NCI-H82 treated with DMSO at 0.1 percent for 48 hours (cell line): ENCODE data around the gene HBD.
"Not testable (repeated sequence)": the region's sequence is repeated elsewhere in the genome, so short reads cannot be mapped to it uniquely, and the experiment has no call there.

Experiments used
- DNase-seq: peaks from one replicate; lab custom pipeline; 2025; ENCODE audit not compliant: unreplicated experiment; lab: John Stamatoyannopoulos, UW

Gene HBD

DNA sequence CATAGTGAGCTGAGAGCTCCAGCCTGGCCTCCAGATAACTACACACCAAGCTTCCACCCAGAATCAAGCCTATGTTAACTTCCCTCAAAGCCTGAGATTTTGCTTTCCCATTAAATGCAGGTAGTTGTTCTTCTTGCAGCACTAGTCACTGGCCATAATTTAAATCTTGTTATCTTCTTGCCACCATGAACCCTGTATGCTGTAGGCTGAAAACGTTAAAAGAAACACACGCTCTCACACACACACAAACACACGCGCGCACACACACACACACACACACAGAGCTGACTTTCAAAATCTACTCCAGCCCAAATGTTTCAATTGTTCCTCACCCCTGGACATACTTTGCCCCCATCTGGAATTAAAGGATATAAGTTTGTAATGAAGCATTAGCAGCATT, 19.2 kb upstream of the HBD start:
- not testable (repeated sequence) for DNase-seq

DNA sequence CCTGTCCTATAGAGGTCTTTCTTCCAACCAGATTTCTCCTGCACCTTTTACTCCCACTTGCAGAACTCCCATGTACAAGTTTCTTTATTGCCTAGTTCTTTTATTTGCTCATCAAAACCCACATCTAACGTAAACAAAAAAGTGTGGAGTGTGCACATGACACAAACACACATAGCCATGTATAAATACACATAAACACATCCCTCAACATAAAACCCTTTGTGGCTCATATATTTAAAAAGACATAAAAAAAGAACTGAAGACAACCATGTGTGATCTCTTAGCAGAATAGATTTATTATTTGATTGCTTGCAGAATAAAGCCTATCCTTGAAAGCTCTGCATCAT, 18.6 kb upstream of the HBD start:
- no peak for DNase-seq

DNA sequence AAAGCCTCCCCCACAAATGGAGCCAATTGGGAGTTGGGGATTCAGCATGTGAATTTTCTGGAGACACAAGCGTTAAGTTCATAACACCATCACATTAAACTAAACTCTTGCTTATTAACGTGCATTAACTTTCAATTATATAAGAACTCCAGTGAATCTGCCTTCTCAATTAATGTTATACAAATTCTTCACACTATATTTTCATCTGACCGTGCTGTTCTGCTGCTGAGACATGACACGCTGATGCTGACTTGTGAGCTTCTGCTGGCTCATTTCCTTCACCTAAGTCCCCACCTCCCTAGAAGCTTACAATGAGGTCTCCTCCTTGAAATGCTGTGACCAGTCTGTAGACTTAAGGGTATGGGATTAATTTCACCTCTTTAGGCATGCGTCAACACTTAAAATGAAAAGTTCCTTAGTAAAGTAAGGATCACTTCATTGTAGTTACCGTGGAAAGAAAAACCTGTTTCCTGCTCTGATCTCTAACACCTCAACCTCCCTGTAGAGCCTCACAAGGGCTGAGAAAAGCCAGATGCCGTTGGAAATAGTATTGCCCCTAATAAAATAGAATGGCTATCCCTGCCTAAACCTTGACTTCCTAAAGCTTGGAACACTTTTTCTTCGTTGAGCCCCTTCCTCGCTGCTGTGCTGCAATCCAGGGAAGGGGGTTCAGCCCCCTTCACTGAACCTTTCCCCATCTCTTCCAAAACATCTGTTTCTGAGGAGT, 18.1 kb upstream of the HBD start:
- no peak for DNase-seq

DNA sequence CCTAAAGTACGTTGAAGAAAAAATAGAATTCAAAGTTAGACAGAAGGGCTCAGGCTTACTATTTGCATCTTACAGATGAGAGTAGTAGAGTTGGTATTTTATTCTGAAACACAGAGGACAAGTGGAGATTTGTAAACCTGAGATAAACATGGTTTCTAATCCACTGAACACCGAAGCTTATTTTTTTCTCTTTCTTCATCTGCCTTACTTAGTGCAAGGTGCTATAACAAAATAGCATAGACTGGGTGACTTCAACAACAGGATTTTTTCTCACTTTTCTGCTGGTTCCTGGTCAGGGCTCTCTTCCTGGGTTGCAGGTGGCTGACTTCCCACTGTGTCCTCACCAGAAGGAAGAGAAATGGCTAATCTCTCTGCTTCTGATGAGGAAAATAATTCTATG, 17.5 kb upstream of the HBD start:
- DNase-seq, result no peak

DNA sequence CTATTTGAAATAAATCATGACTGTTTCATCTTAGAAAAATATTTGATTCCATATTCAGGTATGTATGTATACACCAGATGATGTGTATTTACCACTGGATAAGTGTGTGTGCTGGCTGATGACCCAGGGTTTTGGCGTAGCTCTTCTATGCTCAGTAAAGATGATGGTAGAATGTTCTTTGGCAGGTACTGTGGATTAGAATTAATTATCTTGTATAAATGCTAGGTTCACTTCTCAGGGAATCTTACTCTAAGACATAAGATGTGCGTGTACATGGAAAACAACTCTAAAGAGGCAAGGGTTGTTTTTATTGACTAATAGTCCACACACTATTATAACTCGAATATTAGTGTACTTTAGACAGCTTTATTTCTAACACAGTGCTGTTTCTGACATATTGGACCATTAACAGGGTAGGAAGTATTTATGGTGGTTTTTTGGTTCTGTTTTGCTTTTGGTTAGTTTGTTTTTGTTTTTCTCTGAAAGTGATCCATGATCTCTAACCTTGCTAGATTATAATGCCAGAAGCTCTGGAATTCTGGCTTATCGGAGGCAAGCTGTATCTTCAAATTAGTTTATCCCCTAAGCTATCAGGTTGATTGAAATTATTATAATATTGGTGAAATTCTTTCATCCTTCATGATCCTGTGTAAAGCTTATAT, 16.4 kb upstream of the HBD start:
- no peak for DNase-seq

DNA sequence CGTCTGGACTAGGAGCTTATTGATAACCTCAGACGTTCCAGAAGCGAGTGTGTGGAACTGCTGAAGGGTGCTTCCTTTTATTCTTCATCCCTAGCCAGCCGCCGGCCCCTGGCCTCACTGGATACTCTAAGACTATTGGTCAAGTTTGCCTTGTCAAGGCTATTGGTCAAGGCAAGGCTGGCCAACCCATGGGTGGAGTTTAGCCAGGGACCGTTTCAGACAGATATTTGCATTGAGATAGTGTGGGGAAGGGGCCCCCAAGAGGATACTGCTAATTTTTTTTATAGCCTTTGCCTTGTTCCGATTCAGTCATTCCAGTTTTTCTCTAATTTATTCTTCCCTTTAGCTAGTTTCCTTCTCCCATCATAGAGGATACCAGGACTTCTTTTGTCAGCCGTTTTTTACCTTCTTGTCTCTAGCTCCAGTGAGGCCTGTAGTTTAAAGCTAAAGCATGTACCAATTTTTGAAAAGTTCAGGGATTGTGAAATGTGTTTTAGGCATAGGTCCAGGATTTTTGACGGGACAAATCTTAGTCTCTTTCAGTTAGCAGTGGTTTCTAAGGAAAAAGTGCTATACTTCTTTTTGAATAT, 15.6 kb upstream of the HBD start, which contains the start of gene HBG1:
HBG1 (minus strand) TSS at position 51 of the 590 bp plus-strand sequence. CDS start 53 bp downstream, outside the sequence.
- not testable (repeated sequence) for DNase-seq

DNA sequence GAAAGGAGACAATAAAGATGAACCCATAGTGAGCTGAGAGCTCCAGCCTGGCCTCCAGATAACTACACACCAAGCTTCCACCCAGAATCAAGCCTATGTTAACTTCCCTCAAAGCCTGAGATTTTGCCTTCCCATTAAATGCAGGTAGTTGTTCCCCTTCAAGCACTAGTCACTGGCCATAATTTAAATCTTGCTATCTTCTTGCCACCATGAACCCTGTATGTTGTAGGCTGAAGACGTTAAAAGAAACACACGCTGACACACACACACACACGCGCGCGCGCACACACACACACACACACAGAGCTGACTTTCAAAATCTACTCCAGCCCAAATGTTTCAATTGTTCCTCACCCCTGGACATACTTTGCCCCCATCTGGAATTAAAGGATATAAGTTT, 14.2 kb upstream of the HBD start:
- not testable (repeated sequence) for DNase-seq

DNA sequence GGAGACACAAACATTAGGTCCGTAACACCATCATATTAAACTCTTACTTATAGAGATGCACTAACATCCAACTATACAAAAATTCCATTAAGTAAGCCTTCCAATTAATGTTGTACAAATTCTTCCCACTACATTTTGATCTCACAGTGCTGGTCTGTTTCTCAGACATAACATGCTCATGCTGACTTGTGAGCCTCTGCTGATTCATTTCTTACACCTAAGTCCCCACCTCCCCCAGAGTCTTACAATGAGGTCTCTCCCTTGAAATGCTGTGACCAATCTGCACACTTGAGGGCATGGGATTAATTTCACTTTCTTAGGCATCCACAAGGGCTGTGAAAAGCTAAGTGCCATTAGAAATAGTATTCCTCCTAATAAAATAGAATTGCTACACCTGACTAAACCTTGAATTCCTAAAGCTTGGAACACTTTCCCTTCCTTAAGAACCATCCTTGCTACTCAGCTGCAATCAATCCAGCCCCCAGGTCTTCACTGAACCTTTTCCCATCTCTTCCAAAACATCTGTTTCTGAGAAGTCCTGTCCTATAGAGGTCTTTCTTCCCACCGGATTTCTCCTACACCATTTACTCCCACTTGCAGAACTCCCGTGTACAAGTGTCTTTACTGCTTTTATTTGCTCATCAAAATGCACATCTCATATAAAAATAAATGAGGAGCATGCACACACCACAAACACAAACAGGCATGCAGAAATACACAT, 13.3 kb upstream of the HBD start:
- DNase-seq, result no peak

DNA sequence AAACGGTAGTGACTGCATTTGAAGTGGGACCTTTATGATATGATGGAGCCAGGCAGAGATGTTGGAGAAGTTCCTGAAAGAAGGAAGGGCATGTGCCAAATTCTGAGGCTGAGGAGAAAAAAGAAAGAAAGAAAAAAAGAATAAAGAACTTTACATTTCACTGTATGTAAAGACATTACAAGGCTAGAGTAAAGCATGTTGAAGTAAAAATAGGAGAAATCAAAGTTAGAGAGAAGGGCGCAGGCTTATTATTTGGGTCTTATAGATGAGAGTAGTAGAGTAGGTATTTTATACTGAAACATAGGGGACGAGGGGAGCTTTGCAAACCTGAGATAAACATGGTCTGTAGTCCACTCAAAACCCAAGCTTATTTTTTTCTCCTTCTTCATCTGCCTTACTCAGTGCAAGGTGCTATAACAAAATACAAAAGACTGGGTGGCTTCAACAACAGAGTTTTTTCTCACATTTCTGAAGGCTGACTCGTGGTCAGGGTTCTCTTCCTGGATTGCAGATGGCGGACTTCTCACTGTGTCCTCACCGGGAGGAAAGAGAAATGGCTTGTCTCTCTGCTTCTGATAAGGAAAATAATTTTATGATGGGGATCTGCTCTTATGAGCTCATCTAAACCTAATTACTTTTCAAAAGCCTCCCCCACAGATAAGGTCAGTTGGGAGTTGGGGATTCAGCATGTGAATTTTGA, 12.6 kb upstream of the HBD start:
- DNase-seq, result no peak

DNA sequence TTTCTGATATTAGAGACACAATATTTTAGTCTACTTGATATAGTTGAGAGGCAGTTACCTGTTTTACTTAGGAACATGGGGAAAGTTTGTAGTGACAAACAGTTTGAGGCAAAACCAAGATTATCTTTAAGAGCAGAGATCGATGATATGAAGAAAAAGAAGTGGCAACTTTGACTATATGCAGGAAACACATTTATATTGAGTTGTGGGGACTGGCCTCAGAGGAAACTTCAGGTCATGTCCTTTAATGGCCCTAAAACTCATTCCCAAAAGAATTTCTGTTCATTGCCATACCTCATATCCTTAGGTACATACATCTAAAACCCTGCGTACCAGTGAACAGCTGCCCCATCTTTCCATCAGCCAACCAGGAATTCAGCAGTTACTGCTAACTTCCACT, 10.9 kb upstream of the HBD start:
- no peak for DNase-seq

DNA sequence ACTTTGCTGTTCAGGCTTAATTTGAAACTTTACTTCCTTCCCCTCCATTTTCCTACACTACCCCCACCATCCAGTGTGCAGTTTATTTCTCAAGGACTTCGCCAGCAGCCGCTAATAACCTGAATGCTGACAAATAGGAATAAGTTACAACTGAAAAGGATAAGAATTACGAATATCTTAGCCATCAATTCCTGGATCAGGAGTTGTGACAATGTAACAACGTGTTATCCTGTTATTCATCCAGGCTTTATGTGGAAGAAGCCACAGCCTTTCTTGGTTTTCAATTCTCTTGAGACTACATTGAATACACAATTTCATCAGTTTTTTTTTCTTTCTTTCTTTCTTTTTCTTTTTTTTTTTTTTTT, 9.5 kb upstream of the HBD start:
- no peak for DNase-seq

DNA sequence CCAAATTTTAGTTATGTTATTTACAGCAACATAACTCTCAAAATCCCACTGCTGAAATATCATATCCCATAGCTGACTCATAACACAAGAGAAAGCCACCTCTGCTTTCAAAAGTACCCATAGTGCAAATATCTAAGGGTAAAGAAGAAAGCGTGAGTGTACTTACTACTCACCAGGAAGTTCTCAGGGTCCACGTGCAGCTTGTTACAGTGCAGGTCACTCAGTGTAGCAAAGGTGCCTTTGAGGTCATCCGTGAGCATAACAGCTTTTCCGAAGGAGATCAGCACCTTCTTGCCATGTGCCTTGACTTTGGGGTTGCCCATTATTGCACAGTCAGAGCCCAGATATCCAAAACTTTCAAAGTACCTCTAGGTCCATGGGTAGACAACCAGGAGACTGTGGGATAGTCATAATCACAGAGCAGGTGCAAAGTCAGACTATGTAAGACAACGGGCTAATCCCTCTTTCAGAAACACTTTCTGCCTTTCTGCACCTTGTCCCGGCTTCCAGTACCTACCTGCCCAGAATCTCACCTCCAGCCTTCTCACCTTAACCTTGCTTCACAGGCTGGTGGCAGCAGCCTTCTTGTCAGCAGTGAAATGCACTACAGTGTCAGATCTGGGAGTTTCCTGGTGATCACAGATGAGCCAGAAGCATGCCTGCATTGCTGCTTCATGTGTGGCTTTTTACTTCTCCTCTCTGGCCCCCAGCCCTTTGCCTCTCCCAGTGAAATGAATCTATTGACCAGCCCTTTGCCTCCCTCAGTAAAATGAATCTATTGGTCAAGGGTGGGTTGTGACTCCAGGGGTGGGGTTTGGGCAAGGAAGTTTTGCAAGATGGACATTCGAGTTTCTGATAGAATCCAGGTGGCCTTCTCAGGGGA, 8.9 kb upstream of the HBD start:
- DNase-seq, result no peak

DNA sequence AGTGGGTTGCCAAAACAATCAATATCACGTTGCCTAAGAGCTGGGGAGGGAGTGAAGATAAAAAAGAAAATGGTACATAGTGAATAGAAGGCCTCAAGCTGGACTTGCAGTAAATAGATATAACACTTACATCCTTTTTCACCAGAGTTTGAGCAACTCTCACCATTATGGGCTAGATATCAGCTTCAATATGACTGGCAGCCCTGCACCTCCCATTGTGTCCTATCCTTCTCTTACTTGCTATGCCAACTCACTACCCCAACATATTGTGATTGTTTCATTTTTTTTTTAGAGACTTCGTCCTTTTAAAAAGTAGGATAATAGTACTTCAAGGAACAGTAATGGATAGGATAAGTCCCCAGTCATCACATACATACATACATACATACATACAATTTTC, 7.9 kb upstream of the HBD start:
- no peak for DNase-seq

DNA sequence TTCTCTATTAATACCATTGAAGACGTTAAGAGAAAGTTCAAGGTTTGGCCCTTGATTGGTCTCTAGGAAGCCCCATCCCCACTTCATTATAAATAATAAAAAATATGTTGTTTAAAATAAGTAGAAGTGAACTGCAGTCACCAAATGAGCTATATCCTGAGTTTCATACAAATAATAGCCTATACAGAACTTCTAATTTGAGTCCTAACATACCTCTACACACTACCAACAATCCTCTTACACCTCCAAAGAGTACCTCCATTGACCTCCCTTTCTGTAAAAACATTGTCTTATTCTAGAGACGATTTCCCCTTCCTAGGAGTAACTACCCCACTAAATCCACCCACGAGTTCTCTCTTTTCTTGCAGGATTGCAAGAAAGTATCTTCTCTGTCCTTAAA, 7.2 kb upstream of the HBD start:
- DNase-seq, result no peak

DNA sequence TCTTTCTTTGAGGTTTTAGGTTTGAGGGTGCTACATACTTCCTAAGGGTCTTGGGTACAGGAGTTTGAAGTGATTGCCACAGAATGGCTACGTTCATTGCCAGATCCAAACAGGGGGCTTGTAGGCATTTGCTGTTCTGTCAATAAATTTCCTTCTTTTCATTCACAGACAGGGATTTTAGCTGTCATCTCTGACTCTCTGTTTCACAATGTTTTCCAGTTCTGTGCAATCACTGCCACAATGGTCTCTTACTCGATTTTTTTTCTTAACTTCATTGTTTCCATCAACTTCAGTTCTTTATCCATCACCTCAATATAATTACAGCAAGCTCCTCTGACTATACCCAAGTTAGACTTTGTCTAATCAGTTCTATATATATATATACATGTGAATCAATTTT, 6.2 kb upstream of the HBD start:
- DNase-seq, result no peak

DNA sequence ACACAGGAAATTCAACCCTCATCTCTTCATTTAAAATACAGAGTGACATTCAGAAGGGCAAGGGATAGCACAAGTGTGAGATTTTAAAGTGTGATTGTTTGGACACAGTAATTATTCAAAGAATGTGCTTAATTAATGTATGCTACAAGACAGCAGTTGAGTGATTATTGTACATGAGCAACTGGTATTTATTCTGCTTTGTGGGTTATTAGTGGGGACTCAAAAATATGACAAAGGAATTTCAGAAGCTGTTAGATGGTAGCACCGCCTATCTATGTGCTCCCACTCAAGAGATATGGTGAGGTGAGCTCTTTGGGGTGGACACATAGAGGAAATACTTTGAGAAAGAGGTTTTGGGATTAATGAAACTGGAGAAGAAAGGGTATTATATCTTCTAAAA, 5.8 kb upstream of the HBD start:
- no peak for DNase-seq

DNA sequence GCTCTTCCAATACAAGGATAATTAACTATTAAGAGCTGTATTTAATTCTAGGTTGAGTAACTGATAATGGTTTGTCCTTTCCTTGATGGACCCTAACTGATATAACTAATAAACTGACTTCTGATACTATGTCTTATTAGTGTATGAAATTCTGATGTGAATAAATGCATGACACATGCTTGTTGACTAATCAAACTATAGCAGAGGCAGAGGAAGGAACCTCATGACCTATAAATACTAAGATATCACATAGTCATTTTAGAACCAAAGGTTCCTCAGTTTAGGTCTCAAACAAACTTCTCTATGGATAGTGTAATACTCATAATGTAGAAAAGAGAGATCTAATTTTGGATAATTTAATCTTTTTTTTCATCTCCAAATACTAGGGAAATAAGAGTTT, 4.8 kb upstream of the HBD start:
- DNase-seq, result no peak

DNA sequence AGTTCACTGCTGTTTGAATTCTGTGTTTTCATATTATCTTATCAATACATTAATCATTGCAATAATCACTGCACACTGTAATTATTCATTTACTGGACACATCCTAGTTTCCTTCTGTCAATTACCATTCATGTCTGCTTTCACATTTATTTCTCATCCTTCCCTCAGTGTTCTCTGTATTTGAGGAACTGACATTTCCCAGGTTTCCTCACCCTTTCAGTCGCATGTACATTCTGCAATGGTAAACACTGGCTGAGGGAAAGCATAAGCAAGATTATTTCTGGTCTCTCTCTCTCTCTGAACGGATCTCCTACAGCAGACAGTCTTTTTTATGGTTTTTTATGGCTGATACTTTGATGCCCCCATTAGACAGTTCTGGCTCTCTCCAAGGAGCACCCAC, 4.2 kb upstream of the HBD start:
- no peak for DNase-seq

DNA sequence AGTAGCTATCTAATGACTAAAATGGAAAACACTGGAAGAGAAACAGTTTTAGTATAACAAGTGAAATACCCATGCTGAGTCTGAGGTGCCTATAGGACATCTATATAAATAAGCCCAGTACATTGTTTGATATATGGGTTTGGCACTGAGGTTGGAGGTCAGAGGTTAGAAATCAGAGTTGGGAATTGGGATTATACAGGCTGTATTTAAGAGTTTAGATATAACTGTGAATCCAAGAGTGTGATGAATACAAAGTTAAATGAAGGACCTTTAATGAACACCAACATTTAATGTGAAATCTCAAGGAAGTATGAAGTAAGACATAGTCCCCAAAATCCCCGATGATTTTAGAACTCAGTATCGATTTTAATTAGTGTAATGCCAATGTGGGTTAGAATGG, 3.1 kb upstream of the HBD start:
- no peak for DNase-seq

DNA sequence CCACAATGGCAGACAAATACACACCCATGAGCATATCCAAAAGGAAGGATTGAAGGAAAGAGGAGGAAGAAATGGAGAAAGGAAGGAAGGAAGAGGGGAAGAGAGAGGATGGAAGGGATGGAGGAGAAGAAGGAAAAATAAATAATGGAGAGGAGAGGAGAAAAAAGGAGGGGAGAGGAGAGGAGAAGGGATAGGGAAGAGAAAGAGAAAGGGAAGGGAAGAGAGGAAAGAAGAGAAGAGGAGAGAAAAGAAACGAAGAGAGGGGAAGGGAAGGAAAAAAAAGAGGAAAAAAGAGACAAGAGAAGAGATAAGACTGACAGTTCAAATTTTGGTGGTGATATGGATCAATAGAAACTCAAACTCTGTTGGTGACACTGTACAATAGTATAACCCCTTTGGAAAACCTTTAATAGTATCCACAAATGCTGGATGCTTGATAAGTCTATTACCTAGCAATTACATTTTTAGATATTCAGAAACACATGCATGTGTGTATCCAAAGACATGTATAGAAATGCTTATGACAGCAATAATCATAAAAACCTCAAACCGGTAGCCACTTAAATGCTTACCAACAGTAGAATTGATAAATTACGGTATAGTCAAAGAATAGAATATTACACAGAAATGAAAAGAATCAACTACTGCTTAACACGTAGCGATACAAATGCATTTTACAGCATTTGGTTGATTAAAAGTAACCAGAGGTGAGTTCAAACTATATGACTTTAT, 1.2 kb upstream of the HBD start:
- DNase-seq, result no peak
